ENCODE results near the gene EIF2AK3.

GRCh38 chr2:88654714-88655113 lies 27.4 kb upstream of the EIF2AK3 start:
- TF ChIP-seq CTCF (conservative IDR thresholded peaks at IDR 0.05; ENCODE audit: low read length): no peak
- no peak for TF ChIP-seq EZH2phosphoT487 (IDR thresholded peaks at IDR 0.05; ENCODE audit: borderline replicate concordance)

Data from Loucy (cell line).